ENCODE data around the gene UNC13A. TPM values are rescaled to one million over a fixed set of nuclear protein-coding genes. Genes with fewer than 3 reads are reported as not detected.
"Not testable (repeated sequence)": the region's sequence is repeated elsewhere in the genome, so short reads cannot be mapped to it uniquely, and the experiment has no call there.

Gene UNC13A
- total RNA-seq, 1 experiment from 2014 or later, result 0.28 TPM

GRCh38 chr19:17572638-17573037, 115.5 kb downstream of the UNC13A start:
- no peak for DNase-seq
- BruUV-seq (replicated peaks), result no TSS peak
- CTCF ChIA-PET, result interaction anchor here (0.6 kb wide), 1 partner anchor 29 kb away, joined by 3 read pairs; no protein-coding TSS in a partner anchor
- intact Hi-C loops (cut with micrococcal nuclease; ENCODE audit: unreplicated experiment), result no loop called here
- Mint-ChIP-seq H3K4me1 (ENCODE audit: low read depth, unreplicated experiment) (no peaks in the 10 kb centered on the region), H3K36me3 (ENCODE audit: insufficient read depth, unreplicated experiment) (peaks cover 21% of the 10 kb centered on the region), H3K27ac (ENCODE audit: unreplicated experiment) (no peak overlapping the region), H3K9me3 (ENCODE audit: low read depth, unreplicated experiment) (no peaks in the 10 kb centered on the region), H3K4me3 (ENCODE audit: low read depth, unreplicated experiment) (no peak overlapping the region), H3K27me3 (ENCODE audit: unreplicated experiment) (no peaks in the 10 kb centered on the region)
- no peak for TF ChIP-seq CTCF (IDR thresholded peaks at IDR 0.05; ENCODE audit: unreplicated experiment)

- H3K4me1 Mint-ChIP-seq (ENCODE audit: low read depth, unreplicated experiment), result no peaks in the 10 kb centered on the region
- CTCF ChIA-PET, result no interaction called here
- intact Hi-C loops (cut with micrococcal nuclease; ENCODE audit: unreplicated experiment), result no loop called here
- DNase-seq, result no peak
- TF ChIP-seq CTCF (IDR thresholded peaks at IDR 0.05; ENCODE audit: unreplicated experiment), result no peak
- H3K27me3 Mint-ChIP-seq (ENCODE audit: unreplicated experiment), result no peaks in the 10 kb centered on the region
- peaks cover 12% of the 10 kb centered on the region for H3K36me3 Mint-ChIP-seq (ENCODE audit: insufficient read depth, unreplicated experiment)
- no TSS peak for BruUV-seq (replicated peaks)
- H3K4me3 Mint-ChIP-seq (ENCODE audit: low read depth, unreplicated experiment), result no peak overlapping the region
- no peak overlapping the region for H3K27ac Mint-ChIP-seq (ENCODE audit: unreplicated experiment)
- no peaks in the 10 kb centered on the region for H3K9me3 Mint-ChIP-seq (ENCODE audit: low read depth, unreplicated experiment)
Observed at GRCh38 chr19:17570791-17571190, 117.4 kb downstream of the UNC13A start.

GRCh38 chr19:17570291-17570690, 117.9 kb downstream of the UNC13A start:
- H3K4me3 Mint-ChIP-seq (ENCODE audit: low read depth, unreplicated experiment); H3K27me3 Mint-ChIP-seq (ENCODE audit: unreplicated experiment); DNase-seq; H3K27ac Mint-ChIP-seq (ENCODE audit: unreplicated experiment); CTCF ChIA-PET; BruUV-seq (replicated peaks); H3K4me1 Mint-ChIP-seq (ENCODE audit: low read depth, unreplicated experiment); H3K9me3 Mint-ChIP-seq (ENCODE audit: low read depth, unreplicated experiment); intact Hi-C loops (cut with micrococcal nuclease; ENCODE audit: unreplicated experiment): not testable (repeated sequence)
- H3K36me3 Mint-ChIP-seq (ENCODE audit: insufficient read depth, unreplicated experiment), result peaks cover 12% of the 10 kb centered on the region

GRCh38 chr19:17567940-17568339, 120.2 kb downstream of the UNC13A start:
- H3K4me3 Mint-ChIP-seq (ENCODE audit: low read depth, unreplicated experiment), result no peak overlapping the region

More at GRCh38 chr19:17567940-17568339, 120.2 kb downstream of the UNC13A start:
- H3K36me3 Mint-ChIP-seq (ENCODE audit: insufficient read depth, unreplicated experiment), result peaks cover 24% of the 10 kb centered on the region
- no peak for DNase-seq
- H3K27ac Mint-ChIP-seq (ENCODE audit: unreplicated experiment), result no peak overlapping the region
- no peak for TF ChIP-seq CTCF (IDR thresholded peaks at IDR 0.05; ENCODE audit: unreplicated experiment)
- peaks cover 7% of the 10 kb centered on the region for H3K4me1 Mint-ChIP-seq (ENCODE audit: low read depth, unreplicated experiment)
- no peaks in the 10 kb centered on the region for H3K9me3 Mint-ChIP-seq (ENCODE audit: low read depth, unreplicated experiment)
- no peaks in the 10 kb centered on the region for H3K27me3 Mint-ChIP-seq (ENCODE audit: unreplicated experiment)
- CTCF ChIA-PET, result no interaction called here
- no TSS peak for BruUV-seq (replicated peaks)
- intact Hi-C loops (cut with micrococcal nuclease; ENCODE audit: unreplicated experiment), result no loop called here
